GM23338 (cell line): ENCODE data around the gene SOS2.

ENCODE experiments used
- CREB1 ChIP-seq: fragments of 250-450 bp; sonication (Bioruptor Pico); IDR thresholded peaks from 2 replicates; pipeline ENCODE4 v1.5.0; 2020; ENCODE audit warnings: low read depth, mild to moderate bottlenecking, moderate library complexity
- CTCF ChIP-seq, 2 experiments: fragments of 200-600 bp in 1 of 2; sonication (generic) in 1 of 2; conservative IDR thresholded peaks; 2 replicates each; pipeline versions ENCODE4 v1.5.1 to v1.6.1; 2016 to 2017; ENCODE audit warnings: antibody characterized with exemption in 2 of 2, low read depth in 2 of 2, mild to moderate bottlenecking in 2 of 2, moderate library complexity in 1 of 2
- EZH2 ChIP-seq: fragments of 200-600 bp; sonication (generic); IDR thresholded peaks from one replicate; pipeline ENCODE4 v1.8.0; 2017; ENCODE audit warnings: antibody characterized with exemption, mild to moderate bottlenecking, low read depth; ENCODE audit not compliant: unreplicated experiment

GRCh38 chr14:50198499-50198898, 32.9 kb downstream of the SOS2 start:
- TF ChIP-seq CREB1 (CRISPR knock-in tag) = no peak
- no peak for TF ChIP-seq CTCF (conservative IDR thresholded peaks at IDR 0.05; ENCODE audit: low read depth in 2 of 2)
- no peak for TF ChIP-seq EZH2
